Activated naive CD4-positive, alpha-beta T cell treated with Interleukin-2 at 50 U/mL for 16 hours (primary cell): ENCODE results near the gene RASGRF2.

Experiments used
- DNase-seq: peaks from one replicate; pipeline ENCODE4 v3.0.0-alpha.2; 2020

RASGRF2 gene

DNA sequence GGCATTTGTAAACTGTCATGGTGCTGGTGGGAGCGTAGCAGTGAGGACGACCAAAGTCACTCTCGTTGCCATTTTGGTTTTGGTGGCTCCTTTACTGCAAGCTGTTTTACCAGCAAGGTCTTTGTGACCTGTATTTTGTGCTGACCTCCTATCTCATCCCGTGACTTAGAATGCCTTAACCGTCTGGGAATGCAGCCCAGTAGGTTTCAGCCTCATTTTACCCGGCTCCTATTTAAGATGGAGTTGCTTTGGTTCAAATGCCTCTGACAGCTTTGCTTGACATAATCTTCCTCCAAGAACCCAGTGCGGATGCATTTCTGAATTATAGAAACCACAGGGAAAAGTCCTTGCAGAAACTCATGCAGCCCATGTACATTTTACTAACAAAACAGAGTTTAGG lies 3.9 kb upstream of the RASGRF2 start:
- DNase-seq, result no peak

DNA sequence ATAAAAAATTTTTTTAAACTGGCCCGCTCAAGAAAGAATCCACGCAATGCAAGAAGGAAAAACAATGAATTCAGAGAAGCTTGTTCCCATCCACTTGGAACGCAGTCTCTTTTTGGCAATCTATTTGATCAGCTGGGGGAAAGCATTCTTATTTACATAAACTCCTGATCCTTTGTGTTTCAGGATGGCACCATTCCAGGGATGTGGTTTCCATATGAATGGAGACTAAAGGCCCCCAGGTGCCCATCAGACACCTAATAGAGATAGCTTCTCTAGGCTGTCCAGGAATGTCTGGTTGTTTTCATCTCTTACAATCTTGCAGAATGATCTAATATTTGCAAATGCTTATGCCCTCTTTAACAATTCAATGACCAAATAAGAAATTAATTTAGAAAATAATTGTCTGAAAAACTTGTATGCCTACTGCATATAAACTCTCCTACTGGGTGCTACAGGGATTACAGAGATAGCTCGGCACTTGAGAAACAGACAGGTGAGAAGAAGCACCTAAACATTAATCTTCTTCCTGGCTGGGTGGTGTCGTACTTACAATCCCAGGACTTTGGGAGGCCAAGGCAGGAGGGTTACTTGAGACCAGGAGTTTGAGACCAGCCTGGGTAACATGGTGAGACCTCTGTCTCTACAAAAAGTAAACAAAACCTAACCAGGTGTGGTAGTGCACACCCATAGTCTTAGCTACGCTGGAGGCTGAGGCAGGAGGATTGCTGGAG lies 3.0 kb upstream of the RASGRF2 start:
- no peak for DNase-seq

DNA sequence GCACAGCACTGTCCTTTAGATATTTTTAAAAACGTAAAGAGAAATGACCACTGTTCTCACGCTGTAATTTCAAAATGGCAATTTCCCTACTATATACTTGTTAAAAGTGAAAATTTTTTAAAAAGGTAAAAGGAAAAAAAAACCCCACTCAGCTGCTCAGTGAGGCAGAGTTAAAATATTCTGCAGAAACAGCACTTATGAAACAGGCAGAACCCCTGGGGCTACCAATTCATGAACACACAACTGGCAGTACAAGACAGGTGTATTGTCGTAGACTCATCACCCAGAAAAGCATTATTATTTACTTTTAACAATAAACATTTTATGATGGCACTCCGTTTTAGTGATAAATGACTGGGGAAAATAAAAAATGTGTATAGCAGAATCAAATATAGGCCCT lies 1.5 kb upstream of the RASGRF2 start:
- DNase-seq, result no peak

DNA sequence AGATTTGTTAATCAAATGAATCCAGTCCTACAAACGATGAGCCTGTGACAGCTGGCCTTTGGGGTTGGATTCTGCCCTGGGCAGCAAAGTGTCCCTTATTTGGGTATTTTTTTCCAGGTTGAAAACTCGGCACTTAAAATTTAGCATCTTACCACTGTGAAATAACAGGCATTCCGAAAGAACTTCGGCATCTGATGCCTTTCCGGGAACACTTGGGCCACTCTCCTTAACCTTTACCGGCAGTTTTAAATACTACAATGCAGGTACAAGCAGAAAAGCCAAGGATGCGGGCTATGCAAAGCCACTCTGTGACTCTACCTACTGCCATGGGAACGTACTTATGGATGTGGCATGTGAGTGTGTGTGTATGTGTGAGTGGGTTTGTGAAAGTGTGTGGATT lies 1.0 kb upstream of the RASGRF2 start:
- no peak for DNase-seq

DNA sequence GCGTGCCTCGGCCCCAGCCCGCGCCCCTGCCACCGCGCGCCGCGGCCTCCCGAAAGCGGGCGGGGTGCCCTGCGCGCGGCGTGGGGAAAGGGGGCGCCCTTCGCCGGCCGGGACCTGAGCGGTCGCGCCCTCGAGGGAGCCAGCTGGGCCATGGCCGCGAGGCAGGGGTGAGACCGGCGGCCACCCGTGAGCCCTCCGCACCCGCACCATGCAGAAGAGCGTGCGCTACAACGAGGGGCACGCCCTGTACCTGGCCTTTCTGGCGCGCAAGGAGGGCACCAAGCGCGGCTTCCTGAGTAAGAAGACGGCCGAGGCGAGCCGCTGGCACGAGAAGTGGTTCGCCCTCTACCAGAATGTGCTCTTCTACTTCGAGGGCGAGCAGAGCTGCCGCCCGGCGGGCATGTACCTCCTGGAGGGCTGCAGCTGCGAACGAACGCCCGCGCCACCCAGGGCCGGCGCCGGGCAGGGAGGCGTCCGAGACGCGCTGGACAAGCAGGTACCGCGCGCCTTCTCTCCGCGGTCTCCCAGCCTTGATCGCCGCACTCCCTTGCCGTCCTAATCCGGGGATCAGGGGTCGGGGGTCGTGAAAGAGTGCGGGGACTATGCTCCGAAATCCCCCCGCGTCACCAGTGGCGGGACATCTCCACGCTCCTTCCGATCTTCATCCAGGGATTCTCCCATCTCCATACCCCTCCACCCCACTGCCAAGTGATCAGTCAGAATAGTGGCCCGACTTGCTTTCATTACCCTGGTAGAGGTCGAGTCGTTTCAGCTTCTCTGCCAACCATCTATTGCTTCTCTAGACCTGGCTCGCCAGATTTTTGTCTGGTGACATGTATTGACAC lies 590 bp downstream of the RASGRF2 start:
- DNase-seq, result peak; percentile 44

DNA sequence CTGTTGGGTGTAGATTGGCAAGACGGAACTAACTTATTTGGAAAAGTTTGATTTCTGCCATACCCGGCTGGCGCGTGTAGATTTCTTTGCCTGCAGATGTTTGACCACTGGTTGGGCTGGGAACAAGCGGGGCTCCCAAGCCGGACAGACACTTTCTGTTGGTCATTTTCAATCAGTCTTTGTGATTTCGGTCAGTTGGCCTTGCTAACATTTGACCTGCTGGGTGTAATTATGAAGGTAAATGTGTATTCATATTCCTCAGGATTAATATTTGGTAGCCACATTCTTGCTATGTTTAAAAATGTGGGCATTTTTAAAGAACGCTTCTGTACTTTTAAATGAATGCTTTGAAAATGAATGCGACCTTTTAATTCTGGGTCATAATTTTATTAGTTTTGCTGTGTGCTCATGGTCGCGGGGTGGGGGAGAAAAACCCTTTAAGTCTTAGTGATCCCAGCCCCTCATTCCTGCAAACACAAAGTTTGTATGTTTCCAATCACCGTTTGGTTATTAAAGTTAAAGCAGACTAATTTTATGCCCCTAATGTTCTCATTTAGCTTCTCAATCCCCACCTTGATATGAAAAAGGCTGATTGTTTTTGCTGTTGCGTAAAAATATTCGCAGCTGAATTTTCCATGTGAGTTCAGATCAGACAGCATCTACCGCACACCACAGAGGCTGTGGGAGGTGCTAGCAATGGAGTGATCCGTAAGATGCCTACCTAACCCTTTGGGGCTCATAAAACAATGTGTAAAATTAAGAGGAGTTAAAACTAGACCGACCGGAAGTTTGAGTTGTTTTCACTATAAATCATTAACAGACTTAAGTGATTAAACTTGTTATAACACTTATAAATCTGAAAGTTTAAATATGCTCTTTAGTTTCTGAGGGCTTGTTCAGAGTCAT lies 1.5 kb downstream of the RASGRF2 start:
- peak; percentile 71 for DNase-seq

DNA sequence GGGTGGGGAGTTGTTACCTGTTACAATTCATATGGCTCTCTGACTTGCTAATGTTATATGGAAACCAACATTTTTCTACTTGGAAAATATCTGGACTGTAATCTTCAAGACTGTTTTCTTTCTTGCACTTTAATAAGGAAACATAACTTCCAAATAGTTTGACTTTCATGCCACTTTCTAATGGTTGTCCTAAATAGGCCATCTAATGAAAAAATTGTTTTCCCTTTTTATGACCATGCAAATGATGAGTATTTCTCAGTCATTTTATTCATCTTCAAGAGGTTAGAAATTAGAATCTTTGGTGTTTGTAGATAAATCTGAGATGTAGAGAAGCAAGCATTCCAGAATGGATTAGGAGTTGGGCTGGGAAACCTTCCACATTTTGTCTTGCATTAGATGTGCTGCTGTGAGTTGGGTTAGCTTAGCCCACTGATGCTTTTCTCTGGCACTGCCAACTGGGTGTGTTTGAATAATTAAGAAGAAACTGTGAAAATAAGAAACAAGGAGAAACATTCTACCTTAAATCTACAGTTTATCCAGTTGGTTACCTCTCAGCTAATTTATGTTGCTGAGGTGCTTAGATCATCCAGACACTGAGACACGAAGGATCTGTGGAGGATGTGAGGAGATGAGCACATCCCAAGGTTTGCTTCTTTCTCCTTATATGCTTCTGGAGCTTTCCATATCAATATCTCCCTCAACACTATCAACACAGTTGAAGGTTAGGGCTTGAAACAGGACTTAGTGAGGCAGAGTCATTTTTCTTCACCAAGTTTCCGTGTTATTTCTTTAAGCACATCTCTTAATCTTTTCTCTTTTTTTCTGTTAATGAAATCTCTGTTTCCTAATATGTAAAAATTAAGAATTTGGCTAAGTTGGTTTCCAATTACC lies 2.7 kb downstream of the RASGRF2 start:
- DNase-seq, result no peak

DNA sequence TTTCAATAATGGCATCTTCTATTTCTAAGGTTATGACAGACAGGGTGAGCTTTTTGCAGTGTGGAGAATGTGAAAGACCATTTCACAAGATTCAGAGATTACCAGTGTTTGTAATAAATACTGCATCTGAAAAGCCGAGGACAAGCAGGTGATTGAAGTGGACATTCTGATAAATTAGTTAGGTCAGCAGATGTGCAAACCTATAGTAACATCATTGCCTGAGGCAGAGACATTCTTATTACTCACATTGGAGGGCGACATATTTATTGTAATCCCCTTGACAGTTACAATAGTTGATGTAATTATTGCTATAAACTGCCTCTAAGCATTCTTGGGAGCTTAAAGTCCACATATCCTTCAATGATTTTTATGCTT lies 3.3 kb downstream of the RASGRF2 start:
- no peak for DNase-seq

DNA sequence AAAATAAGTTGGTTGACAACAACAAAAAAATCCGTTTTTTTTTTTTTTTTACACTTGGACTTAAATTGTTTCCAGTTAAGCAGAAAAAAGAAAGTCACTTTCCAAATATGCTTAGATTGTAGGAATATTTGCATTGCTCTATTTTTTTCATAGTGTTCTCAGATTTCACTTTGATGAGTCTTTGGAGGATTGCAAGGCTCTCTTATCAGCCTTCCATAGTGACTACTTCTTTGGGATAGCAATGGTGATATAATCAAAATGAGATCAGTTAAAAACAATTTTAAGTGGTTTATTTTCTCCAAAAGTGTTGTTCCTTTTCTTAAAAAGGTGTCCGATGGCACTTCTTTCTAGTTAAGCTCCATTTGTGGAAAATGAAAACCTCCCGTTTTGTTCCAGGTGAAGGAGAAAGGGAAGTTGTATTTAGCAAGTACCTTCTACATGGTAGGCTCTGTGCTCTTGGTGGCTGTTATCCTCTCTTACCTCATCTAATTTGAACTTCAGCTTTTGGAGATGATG lies 3.9 kb downstream of the RASGRF2 start:
- DNase-seq, result no peak

DNA sequence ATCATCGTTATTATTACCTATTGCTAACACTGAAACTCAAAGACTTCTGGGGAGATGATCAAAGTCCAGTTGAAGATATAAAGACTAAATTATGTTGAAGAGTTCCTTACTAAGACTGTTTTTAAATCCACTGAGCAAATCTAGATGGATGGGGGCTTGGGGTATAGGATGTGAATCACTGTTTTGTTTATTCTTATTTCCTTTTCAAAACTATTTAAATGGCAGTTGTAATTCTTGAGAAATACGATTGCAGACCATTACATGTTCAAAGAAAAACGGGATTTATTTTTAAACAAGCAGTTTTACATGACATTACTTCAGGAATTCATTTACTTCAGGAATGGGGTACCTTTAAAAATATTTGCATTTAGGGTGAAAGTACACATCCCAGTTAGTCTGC lies 4.3 kb downstream of the RASGRF2 start:
- no peak for DNase-seq

DNA sequence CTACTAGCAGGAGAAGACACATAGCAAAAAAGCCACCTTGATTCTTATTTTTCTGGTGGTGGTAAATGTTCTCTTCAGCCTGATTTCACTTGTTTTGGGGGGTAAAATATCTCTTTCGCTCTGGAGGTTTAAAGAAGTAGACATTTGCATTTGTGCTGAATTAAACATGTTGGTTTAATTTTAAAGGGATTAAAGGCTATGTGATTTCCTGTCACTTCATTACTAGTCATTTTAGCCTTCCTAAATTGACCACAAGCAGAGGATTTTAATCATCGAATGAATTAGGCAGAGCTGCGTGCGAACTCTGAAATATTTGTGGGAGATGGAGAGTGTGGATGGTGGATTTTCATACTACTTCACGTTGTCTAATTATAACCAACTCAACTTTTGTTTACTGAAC lies 4.8 kb downstream of the RASGRF2 start:
- DNase-seq, result no peak

DNA sequence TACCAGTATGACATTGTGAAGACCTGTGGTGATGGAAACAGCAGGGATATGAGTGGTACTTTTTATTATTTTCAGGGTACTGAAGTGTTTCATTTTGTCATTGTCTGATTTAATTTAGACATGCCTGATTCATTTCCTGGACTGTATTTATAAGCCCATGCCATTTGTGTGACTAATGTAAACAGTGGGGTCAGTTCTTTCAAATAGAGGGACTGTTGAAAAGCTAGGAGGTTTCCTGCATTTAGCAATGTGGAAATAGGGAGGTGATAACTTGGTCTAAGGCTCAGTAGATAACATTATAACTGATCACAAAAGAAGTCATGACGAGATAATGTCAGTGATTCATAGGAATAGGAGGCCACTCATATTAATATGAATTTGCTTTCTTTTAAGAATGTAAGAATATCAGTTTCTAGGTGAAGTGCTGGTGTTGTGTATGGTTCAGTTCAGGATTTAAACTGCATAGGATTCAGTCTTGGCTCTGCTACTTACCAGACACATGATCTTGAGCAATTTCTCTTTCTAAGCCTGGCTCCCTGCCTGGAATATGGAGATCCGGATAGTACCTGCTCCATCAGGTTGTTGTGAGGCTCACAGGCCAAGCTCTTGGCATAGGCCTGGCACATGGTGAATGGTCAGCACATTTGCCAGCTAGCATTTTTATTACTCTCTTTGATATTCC lies 7.5 kb downstream of the RASGRF2 start:
- no peak for DNase-seq

DNA sequence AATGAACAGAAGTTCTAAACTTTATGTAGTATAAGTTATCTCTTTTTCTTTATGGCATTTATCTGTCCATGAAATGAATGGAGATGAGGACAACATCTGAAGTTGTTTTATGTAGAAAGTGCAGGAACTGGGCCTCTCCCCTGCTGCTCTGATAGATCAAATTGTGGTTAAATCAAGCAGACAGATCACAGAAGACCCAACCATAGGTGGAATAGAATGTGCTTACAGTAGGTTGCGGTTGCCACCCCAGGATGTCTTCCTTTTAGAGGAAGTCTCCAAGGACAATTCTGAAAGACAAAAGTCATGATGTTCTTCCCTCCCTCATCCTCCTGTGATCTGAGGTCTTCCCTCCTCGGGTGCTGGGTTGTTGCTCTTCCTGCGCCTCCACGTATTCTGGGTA lies 12.9 kb downstream of the RASGRF2 start:
- no peak for DNase-seq

DNA sequence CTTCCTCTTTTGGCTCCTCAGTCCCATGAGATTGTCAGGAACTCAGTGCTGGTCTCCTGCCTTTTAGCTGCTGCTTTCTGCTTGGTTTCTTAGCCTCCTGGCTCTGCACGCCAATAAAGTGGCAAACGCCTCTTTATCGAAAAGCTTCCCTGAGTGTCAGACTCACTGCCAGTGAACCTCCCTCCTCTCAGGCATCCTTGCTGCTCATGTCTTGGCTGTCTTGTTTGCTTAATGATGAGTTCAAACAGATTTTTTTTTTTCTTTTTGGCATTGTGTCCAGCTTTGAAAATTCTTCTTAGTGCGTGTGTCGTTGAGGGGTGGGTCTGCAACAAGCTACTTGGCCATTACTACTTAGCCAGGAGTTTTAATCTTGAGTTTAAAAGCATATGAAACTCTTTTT lies 14.9 kb downstream of the RASGRF2 start:
- no peak for DNase-seq

DNA sequence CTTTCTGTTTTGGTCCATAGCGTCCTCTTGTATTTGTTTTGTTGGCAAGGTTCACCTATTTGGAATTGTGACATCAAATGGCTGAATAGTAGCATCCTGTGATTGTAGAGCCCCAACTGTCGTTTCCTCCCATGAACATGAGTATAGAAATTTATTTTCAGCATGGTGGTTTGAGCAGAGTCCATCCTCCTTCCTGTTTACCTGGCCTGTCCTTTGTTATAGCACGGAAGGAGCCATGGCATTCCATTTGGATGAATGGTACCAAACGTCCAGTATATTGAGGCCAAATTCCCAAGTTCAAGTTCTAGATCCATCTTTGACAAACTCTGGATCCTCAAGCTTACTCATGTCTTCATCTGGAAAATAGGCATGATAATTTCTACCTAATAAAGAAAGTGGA lies 16.8 kb downstream of the RASGRF2 start:
- no peak for DNase-seq

DNA sequence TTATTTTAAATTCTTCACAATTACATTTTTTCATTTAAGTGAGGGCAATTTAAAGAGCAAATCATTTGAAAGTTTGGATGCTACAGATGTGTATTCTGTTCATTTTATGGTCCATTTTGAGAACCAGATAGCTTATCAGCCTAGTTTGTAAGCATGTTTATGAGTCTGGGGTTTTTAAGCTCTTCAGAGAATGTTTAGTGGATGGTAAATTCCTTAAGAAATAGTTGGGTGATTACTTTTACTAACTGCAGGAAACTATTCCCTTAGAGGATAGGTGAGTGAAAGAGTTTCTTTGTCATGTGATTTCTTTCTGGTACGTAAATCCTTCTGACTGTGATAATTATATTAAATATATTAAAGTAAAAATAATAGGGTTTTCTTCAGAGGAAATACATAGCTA lies 17.6 kb downstream of the RASGRF2 start:
- no peak for DNase-seq

DNA sequence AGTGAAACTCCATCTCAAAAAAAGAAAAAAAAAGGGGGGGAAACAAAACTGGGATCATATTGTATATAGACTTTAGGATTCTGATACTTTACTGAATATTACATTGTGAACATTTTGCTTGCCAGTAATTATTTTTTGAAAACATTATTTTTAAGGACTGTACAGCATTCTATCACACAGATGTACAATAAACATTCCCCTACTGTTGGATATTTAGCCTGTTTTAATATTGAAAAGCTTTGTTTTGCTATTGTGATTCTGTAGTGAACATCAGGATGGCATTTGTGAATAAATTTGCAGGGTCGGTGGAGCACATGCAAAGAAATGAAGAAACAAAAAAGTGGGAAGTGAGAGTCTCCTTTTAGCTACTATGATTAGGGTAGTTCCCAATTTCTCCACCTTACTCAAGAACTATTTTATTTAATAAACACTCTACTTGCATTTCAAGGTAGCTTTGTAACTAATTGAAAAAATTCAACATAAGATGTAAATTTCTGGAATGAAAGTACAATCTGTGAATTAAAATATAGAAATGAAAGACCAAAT lies 18.7 kb downstream of the RASGRF2 start:
- no peak for DNase-seq

DNA sequence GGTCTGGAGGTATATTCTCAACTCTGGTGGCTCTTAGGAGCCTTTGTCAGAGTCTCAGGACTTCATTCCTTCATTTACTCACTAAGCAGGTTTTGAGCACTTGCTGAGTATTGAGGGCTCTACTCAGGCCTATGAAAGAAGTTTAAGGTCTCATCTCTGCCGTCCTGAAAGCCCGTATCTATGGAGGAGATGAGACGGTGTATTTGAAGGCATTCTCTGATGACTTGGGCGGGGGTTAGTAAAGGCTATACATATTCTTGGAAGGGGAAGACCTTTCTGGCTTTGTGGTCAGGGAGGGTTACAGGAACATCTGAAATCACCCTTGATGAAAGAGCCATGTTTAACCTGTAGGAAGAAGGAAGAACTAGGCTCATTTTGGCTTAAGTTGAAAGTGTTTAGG lies 21.9 kb downstream of the RASGRF2 start:
- no peak for DNase-seq

DNA sequence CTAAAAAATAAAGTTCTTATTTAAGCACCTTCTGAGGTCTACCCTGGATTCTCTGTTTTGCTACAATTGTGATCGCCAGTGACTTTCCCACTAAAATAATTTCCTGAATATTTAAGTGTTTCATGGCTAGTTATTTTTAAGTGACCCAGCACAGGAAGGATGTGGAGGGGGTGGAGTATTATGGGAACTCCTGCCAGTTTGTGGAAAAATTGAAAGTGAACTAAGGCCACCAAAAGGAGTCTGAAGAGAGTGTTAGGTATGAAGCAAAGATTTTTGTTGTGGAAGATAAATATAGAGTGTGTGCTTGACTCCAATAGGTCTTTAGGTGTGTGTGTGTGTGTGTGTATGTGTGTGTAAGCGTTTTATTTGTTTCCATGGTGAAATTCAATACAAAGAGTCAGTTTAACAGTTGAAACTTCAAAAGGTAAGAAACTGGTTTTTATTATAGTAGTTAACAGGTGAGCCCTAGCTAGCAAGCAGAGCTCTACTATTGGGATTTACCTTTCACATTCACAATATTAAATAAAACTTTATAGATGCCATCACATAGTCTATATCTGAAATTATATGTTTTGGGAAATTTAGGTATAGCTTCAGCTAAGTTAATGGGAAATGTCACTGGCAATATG lies 25.6 kb downstream of the RASGRF2 start:
- DNase-seq, result no peak

DNA sequence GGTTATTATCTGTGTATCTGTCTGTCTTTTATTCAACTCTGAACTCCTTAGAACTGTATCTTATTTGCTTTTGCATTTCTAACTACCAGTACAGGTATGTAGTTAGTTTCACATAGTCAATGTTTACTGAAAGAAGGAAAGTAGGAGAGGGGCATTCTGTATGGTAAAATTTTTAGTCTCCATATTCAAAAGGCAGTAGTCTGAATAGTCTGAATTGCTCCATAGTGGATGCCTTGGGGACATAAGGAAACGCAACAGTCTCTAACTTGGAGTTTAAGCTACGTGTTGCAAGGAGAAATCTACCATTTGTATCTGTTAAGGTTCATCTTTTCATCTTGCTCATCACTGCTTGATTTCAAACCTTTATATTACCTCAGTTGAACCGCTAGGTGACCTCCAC lies 26.2 kb downstream of the RASGRF2 start:
- DNase-seq, result no peak
